Measurements from ENCODE around the gene ANKIB1.

ANKIB1 gene

GRCh38 chr7:92260248-92260781 lies 14.5 kb downstream of the ANKIB1 start:
- peak in 1 of 2 donors; percentile 43 for DNase-seq (ENCODE audit: low read depth in 2 of 2)
- TF ChIP-seq CTCF (IDR thresholded peaks at IDR 0.05; ENCODE audit: low read depth, low read length): no peak
- no peak overlapping the region for H3K4me3 ChIP-seq (replicated peaks in 1 of 2; ENCODE audit: low read depth in 2 of 2, low read length in 2 of 2)

GRCh38 chr7:92266415-92267241 lies 20.9 kb downstream of the ANKIB1 start:
- TF ChIP-seq CTCF (IDR thresholded peaks at IDR 0.05; ENCODE audit: low read depth, low read length): no peak
- DNase-seq (ENCODE audit: low read depth in 2 of 2): peak in 1 of 2 donors; percentile 56
- H3K4me3 ChIP-seq (replicated peaks in 1 of 2; ENCODE audit: low read depth in 2 of 2, low read length in 2 of 2): no peak overlapping the region

- DNase-seq (ENCODE audit: low read depth in 2 of 2): no peak
- TF ChIP-seq CTCF (IDR thresholded peaks at IDR 0.05; ENCODE audit: low read depth, low read length): no peak
- H3K4me3 ChIP-seq (replicated peaks in 1 of 2; ENCODE audit: low read depth in 2 of 2, low read length in 2 of 2): no peak overlapping the region
Observed at GRCh38 chr7:92268921-92269320, 23.1 kb downstream of the ANKIB1 start.

- DNase-seq (ENCODE audit: low read depth in 2 of 2): no peak
Observed at GRCh38 chr7:92275327-92275726, 29.6 kb downstream of the ANKIB1 start.

GRCh38 chr7:92276460-92276864 lies 30.7 kb downstream of the ANKIB1 start:
- no peak overlapping the region for H3K4me3 ChIP-seq (replicated peaks in 1 of 2; ENCODE audit: low read depth in 2 of 2, low read length in 2 of 2)
- DNase-seq (ENCODE audit: low read depth in 2 of 2): no peak
- no peak for TF ChIP-seq CTCF (IDR thresholded peaks at IDR 0.05; ENCODE audit: low read depth, low read length)

More at GRCh38 chr7:92275327-92275726, 29.6 kb downstream of the ANKIB1 start:
- no peak overlapping the region for H3K4me3 ChIP-seq (replicated peaks in 1 of 2; ENCODE audit: low read depth in 2 of 2, low read length in 2 of 2)
- no peak for TF ChIP-seq CTCF (IDR thresholded peaks at IDR 0.05; ENCODE audit: low read depth, low read length)

- no peak for DNase-seq (ENCODE audit: low read depth in 2 of 2)
- H3K4me3 ChIP-seq (replicated peaks in 1 of 2; ENCODE audit: low read depth in 2 of 2, low read length in 2 of 2): no peak overlapping the region
- TF ChIP-seq CTCF (IDR thresholded peaks at IDR 0.05; ENCODE audit: low read depth, low read length): no peak
Observed at GRCh38 chr7:92279396-92280031, 33.7 kb downstream of the ANKIB1 start.

Data from cardiac fibroblast (primary cell).